22Rv1 (cell line): ENCODE measurements around the gene CEP57L1.

Experiments used
- H3K27ac ChIP-seq: fragments of 450-650 bp; 2 replicates; pipeline ENCODE4 v1.5.1; 2017
- CTCF ChIP-seq: fragments of 450-650 bp; IDR thresholded peaks from 2 replicates; pipeline ENCODE4 v1.5.1; 2017; ENCODE audit warnings: mild to moderate bottlenecking
- ZFX ChIP-seq: fragments of 450-650 bp; IDR thresholded peaks from 2 replicates; pipeline ENCODE4 v1.6.1; 2017; ENCODE audit warnings: antibody characterized with exemption, borderline replicate concordance

Gene CEP57L1

GRCh38 chr6:109052018-109052651, 43.2 kb upstream of the CEP57L1 start:
- no peak overlapping the region for H3K27ac ChIP-seq
- TF ChIP-seq ZFX, result no peak
- no peak for TF ChIP-seq CTCF

GRCh38 chr6:109052852-109053251, 42.5 kb upstream of the CEP57L1 start:
- no peak overlapping the region for H3K27ac ChIP-seq
- no peak for TF ChIP-seq ZFX
- TF ChIP-seq CTCF, result no peak

- TF ChIP-seq ZFX (no peak), CTCF (no peak)
Measured at GRCh38 chr6:109053336-109053735, 42.0 kb upstream of the CEP57L1 start.

GRCh38 chr6:109055771-109056235, 39.5 kb upstream of the CEP57L1 start:
- TF ChIP-seq ZFX (no peak), CTCF (no peak)
- no peak overlapping the region for H3K27ac ChIP-seq

More at GRCh38 chr6:109053336-109053735, 42.0 kb upstream of the CEP57L1 start:
- H3K27ac ChIP-seq, result no peak overlapping the region

GRCh38 chr6:109056661-109057060, 38.6 kb upstream of the CEP57L1 start:
- no peak overlapping the region for H3K27ac ChIP-seq
- no peak for TF ChIP-seq CTCF
- TF ChIP-seq ZFX, result no peak

- TF ChIP-seq CTCF (no peak), ZFX (no peak)
- H3K27ac ChIP-seq, result no peak overlapping the region
Measured at GRCh38 chr6:109058620-109059019, 36.7 kb upstream of the CEP57L1 start.

- no peak for TF ChIP-seq ZFX
- no peak for TF ChIP-seq CTCF
- H3K27ac ChIP-seq, result no peak overlapping the region
Measured at GRCh38 chr6:109059153-109059552, 36.2 kb upstream of the CEP57L1 start.
